HepG2 (cell line): ENCODE data around the gene FBXL12.

Source experiments
- CC2D1A ChIP-seq: sonication (generic); formaldehyde crosslinking; IDR thresholded peaks from 2 replicates; pipeline ENCODE4 v1.8.1; 2023; ENCODE audit warnings: mild to moderate bottlenecking, missing genetic modification reagents
- CEBPB ChIP-seq: IDR thresholded peaks from 2 replicates; pipeline ENCODE4 v1.6.1; 2011; ENCODE audit warnings: low read depth, low read length, improper control_type of control experiment, borderline replicate concordance
- CTCF ChIP-seq: sonication (generic); formaldehyde crosslinking; IDR thresholded peaks from 2 replicates; pipeline ENCODE4 v1.5.0; 2020; ENCODE audit warnings: mild to moderate bottlenecking, missing genetic modification reagents, moderate library complexity
- DNMT1 ChIP-seq: sonication (generic); formaldehyde crosslinking; IDR thresholded peaks from 2 replicates; pipeline ENCODE4 v1.5.1; 2020; ENCODE audit warnings: mild to moderate bottlenecking, missing genetic modification reagents
- EP300 ChIP-seq, 3 experiments: sonication (generic) in 1 of 3; formaldehyde crosslinking in 1 of 3; IDR thresholded peaks; 2 replicates each; pipeline versions ENCODE4 v1.5.1 to v1.6.1; 2011 to 2020; ENCODE audit warnings: low read depth in 2 of 3, low read length in 2 of 3, borderline replicate concordance in 1 of 3, improper control_type of control experiment in 1 of 3, mild to moderate bottlenecking in 1 of 3, missing genetic modification reagents in 1 of 3, moderate library complexity in 1 of 3
- FOXM1 ChIP-seq: sonication (generic); formaldehyde crosslinking; IDR thresholded peaks from 2 replicates; pipeline ENCODE4 v1.5.0; 2020; ENCODE audit warnings: missing genetic modification reagents
- IKZF1 ChIP-seq: fragments of 450-650 bp; IDR thresholded peaks from 2 replicates; pipeline ENCODE4 v1.7.1; 2016
- JUND ChIP-seq: sonication (generic); formaldehyde crosslinking; IDR thresholded peaks from 2 replicates; pipeline ENCODE4 v1.8.0; 2022; ENCODE audit warnings: mild to moderate bottlenecking, missing genetic modification reagents
- MXD3 ChIP-seq: IDR thresholded peaks from 2 replicates; pipeline ENCODE4 v1.6.1; 2016; ENCODE audit warnings: mild to moderate bottlenecking, missing biosample characterization, missing genetic modification reagents
- POLR2AphosphoS5 ChIP-seq: IDR thresholded peaks from 2 replicates; pipeline ENCODE4 v1.6.1; 2012; ENCODE audit warnings: low read depth, low read length
- RBFOX2 ChIP-seq: fragments of 200-400 bp; formaldehyde crosslinking; IDR thresholded peaks from 2 replicates; pipeline ENCODE4 v1.6.1; 2017; ENCODE audit warnings: low read depth, mild to moderate bottlenecking, low read length
- REXO4 ChIP-seq: sonication (generic); formaldehyde crosslinking; IDR thresholded peaks from 2 replicates; pipeline ENCODE4 v1.8.0; 2022; ENCODE audit warnings: missing genetic modification reagents, mild to moderate bottlenecking, borderline replicate concordance
- STAT6 ChIP-seq: sonication (generic); formaldehyde crosslinking; IDR thresholded peaks from 2 replicates; pipeline ENCODE4 v1.4.0; 2020; ENCODE audit warnings: missing genetic modification reagents, mild to moderate bottlenecking, borderline replicate concordance
- ZFP90 ChIP-seq: sonication (generic); formaldehyde crosslinking; IDR thresholded peaks from 2 replicates; pipeline ENCODE4 v1.8.0; 2022; ENCODE audit warnings: missing genetic modification reagents, mild to moderate bottlenecking, inconsistent platforms, borderline replicate concordance

GRCh38 chr19:9857920-9858746, 39.3 kb upstream of the FBXL12 start:
- no peak for TF ChIP-seq REXO4 (CRISPR knock-in tag)
- no peak for TF ChIP-seq MXD3 (CRISPR knock-in tag)
- TF ChIP-seq CEBPB: no peak
- no peak for TF ChIP-seq POLR2AphosphoS5
- TF ChIP-seq ZFP90 (CRISPR knock-in tag): no peak
- TF ChIP-seq JUND (CRISPR knock-in tag): no peak
- no peak for TF ChIP-seq FOXM1
- no peak for TF ChIP-seq RBFOX2
- no peak for TF ChIP-seq STAT6
- no peak for TF ChIP-seq DNMT1 (CRISPR knock-in tag)
- TF ChIP-seq CC2D1A: no peak
- no peak for TF ChIP-seq CTCF (CRISPR knock-in tag)
- TF ChIP-seq EP300 (IDR thresholded peaks at IDR 0.05; ENCODE audit: low read depth in 2 of 2, low read length in 2 of 2): no peak
- TF ChIP-seq EP300 (CRISPR knock-in tag; IDR thresholded peaks at IDR 0.05; ENCODE audit: borderline replicate concordance): no peak
- TF ChIP-seq IKZF1: no peak
